ENCODE measurements around the gene RRBP1. TPM values are rescaled to one million over a fixed set of nuclear protein-coding genes. Genes with fewer than 3 reads are reported as not detected.
"Not testable (repeated sequence)": the region's sequence is repeated elsewhere in the genome, so short reads cannot be mapped to it uniquely, and the experiment has no call there.

Gene RRBP1
- total RNA-seq, 6 experiments from 2014 or later = 121 to 274 (median 193) TPM

GRCh38 chr20:17710379-17711266 is 28.6 kb upstream of the RRBP1 start:
- TF ChIP-seq POLR2A (IDR thresholded peaks at IDR 0.05) (no peak), CTCF (IDR thresholded peaks at IDR 0.05) (no peak)
- ATAC-seq (peak; percentile 88 to 97 (median 95)), DNase-seq (peak in 2 of 3 donors; percentile 61 to 63)
- Histone ChIP-seq H3K4me3 (no peak overlapping the region), H3K27me3 (no peaks in the 10 kb centered on the region), H3K36me3 (no peaks in the 10 kb centered on the region), H3K9me3 (no peaks in the 10 kb centered on the region), H3K4me1 (peaks cover 0 to 12% (median 8%) of the 10 kb centered on the region in 4 donors), H3K27ac (no peak overlapping the region)
- 22% methylated on average over 15 of the region's 21 CpGs for WGBS (ENCODE audit: insufficient coverage, low coverage, low lambda C conversion rate, missing lambda C conversion rate)
- intact Hi-C loops (cut with DNase I) = loop anchor here in 1 of 2 donors (10.0 kb wide), 1 partner anchor 84 kb away; no protein-coding TSS in a partner anchor

- WGBS (ENCODE audit: insufficient coverage, low coverage, low lambda C conversion rate, missing lambda C conversion rate) = 80% methylated on average over 7 of the region's 12 CpGs
- Histone ChIP-seq H3K9me3 (no peaks in the 10 kb centered on the region), H3K27me3 (no peaks in the 10 kb centered on the region), H3K36me3 (no peaks in the 10 kb centered on the region), H3K4me3 (no peak overlapping the region), H3K4me1 (peaks cover 0 to 12% (median 8%) of the 10 kb centered on the region in 4 donors), H3K27ac (no peak overlapping the region)
- DNase-seq (no peak), ATAC-seq (no peak)
- TF ChIP-seq CTCF (IDR thresholded peaks at IDR 0.05) (no peak), POLR2A (IDR thresholded peaks at IDR 0.05) (no peak)
- intact Hi-C loops (cut with DNase I) = loop anchor here in 1 of 2 donors (10.0 kb wide), 1 partner anchor 85 kb away; no protein-coding TSS in a partner anchor
These were observed 27.6 kb upstream of the RRBP1 start for GRCh38 chr20:17709361-17710293.

GRCh38 chr20:17708675-17709360 is 26.8 kb upstream of the RRBP1 start:
- ATAC-seq (no peak), DNase-seq (no peak)
- Histone ChIP-seq H3K4me1 (peaks cover 0 to 12% (median 8%) of the 10 kb centered on the region in 4 donors), H3K27ac (no peak overlapping the region), H3K4me3 (no peak overlapping the region), H3K36me3 (no peaks in the 10 kb centered on the region), H3K9me3 (no peaks in the 10 kb centered on the region), H3K27me3 (no peaks in the 10 kb centered on the region)
- TF ChIP-seq POLR2A (IDR thresholded peaks at IDR 0.05) = no peak
- no peak for TF ChIP-seq CTCF (IDR thresholded peaks at IDR 0.05)
- intact Hi-C loops (cut with DNase I) = no loop called here
- WGBS (ENCODE audit: insufficient coverage, low coverage, low lambda C conversion rate, missing lambda C conversion rate) = 69% methylated on average over 6 of the region's 7 CpGs

GRCh38 chr20:17707951-17708350 is 25.9 kb upstream of the RRBP1 start:
- H3K4me1 ChIP-seq = peaks cover 0 to 12% (median 8%) of the 10 kb centered on the region in 4 donors
- H3K9me3 ChIP-seq; H3K36me3 ChIP-seq; intact Hi-C loops (cut with DNase I); H3K27me3 ChIP-seq; H3K4me3 ChIP-seq; DNase-seq; ATAC-seq; H3K27ac ChIP-seq: not testable (repeated sequence)
- 79% methylated on average over 3 of the region's 3 CpGs for WGBS (ENCODE audit: insufficient coverage, low coverage, low lambda C conversion rate, missing lambda C conversion rate)
